Measurements from ENCODE around the gene FNDC8.

DNA sequence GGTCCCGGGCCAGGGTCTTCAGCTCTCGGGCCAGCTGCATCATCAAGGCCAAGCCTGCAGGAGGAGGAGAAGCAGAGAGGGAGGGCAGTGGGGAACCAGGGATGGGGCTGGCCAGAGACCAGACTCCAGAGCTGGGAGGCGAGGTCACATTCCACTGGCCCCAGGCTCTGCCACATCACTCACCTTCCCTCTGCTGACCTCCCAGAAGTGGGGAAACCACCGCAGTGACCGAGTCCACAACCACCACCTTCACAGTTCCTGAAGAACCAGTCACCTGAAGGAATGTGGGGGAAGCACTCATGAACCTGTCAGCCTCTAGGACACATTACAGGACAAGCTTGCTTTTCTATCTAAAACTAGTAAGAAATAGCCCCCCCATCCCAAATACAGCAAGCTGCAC, 18.1 kb upstream of the FNDC8 start:
- TF ChIP-seq, protein P1, sequence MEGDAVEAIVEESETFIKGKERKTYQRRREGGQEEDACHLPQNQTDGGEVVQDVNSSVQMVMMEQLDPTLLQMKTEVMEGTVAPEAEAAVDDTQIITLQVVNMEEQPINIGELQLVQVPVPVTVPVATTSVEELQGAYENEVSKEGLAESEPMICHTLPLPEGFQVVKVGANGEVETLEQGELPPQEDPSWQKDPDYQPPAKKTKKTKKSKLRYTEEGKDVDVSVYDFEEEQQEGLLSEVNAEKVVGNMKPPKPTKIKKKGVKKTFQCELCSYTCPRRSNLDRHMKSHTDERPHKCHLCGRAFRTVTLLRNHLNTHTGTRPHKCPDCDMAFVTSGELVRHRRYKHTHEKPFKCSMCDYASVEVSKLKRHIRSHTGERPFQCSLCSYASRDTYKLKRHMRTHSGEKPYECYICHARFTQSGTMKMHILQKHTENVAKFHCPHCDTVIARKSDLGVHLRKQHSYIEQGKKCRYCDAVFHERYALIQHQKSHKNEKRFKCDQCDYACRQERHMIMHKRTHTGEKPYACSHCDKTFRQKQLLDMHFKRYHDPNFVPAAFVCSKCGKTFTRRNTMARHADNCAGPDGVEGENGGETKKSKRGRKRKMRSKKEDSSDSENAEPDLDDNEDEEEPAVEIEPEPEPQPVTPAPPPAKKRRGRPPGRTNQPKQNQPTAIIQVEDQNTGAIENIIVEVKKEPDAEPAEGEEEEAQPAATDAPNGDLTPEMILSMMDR (IDR thresholded peaks at IDR 0.05): no peak
- no peak for TF ChIP-seq POLR2A (IDR thresholded peaks at IDR 0.05)

Data from heart left ventricle (tissue), 13 donors.